Measurements from ENCODE around the gene KIF4A.

GRCh38 chrX:70421618-70422017, 131.7 kb downstream of the KIF4A start:
- TF ChIP-seq CTCF (IDR thresholded peaks at IDR 0.05 in 2 of 3, conservative IDR thresholded peaks at IDR 0.05 in 1 of 3; ENCODE audit: borderline replicate concordance in 1 of 3, insufficient read depth in 1 of 3, low read depth in 2 of 3, low read length in 2 of 3) (no peak), EZH2phosphoT487 (IDR thresholded peaks at IDR 0.05; ENCODE audit: borderline replicate concordance) (no peak), ATF3 (IDR thresholded peaks at IDR 0.05) (no peak), ZFX (IDR thresholded peaks at IDR 0.05) (no peak), POLR2A (IDR thresholded peaks at IDR 0.05; ENCODE audit: borderline replicate concordance, extremely low read depth, insufficient read depth, insufficient read length) (no peak), EZH2 (IDR thresholded peaks at IDR 0.05) (no peak), SRF (IDR thresholded peaks at IDR 0.05; ENCODE audit: low read depth) (no peak), EGR1 (IDR thresholded peaks at IDR 0.05; ENCODE audit: low read depth) (no peak), SP1 (IDR thresholded peaks at IDR 0.05; ENCODE audit: low read depth) (no peak)
- TF ChIP-seq, protein P1, sequence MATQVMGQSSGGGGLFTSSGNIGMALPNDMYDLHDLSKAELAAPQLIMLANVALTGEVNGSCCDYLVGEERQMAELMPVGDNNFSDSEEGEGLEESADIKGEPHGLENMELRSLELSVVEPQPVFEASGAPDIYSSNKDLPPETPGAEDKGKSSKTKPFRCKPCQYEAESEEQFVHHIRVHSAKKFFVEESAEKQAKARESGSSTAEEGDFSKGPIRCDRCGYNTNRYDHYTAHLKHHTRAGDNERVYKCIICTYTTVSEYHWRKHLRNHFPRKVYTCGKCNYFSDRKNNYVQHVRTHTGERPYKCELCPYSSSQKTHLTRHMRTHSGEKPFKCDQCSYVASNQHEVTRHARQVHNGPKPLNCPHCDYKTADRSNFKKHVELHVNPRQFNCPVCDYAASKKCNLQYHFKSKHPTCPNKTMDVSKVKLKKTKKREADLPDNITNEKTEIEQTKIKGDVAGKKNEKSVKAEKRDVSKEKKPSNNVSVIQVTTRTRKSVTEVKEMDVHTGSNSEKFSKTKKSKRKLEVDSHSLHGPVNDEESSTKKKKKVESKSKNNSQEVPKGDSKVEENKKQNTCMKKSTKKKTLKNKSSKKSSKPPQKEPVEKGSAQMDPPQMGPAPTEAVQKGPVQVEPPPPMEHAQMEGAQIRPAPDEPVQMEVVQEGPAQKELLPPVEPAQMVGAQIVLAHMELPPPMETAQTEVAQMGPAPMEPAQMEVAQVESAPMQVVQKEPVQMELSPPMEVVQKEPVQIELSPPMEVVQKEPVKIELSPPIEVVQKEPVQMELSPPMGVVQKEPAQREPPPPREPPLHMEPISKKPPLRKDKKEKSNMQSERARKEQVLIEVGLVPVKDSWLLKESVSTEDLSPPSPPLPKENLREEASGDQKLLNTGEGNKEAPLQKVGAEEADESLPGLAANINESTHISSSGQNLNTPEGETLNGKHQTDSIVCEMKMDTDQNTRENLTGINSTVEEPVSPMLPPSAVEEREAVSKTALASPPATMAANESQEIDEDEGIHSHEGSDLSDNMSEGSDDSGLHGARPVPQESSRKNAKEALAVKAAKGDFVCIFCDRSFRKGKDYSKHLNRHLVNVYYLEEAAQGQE (IDR thresholded peaks at IDR 0.05; ENCODE audit: low read depth): no peak

Data from HCT116 (cell line).